Renal pelvis (tissue), 4 donors: Measurements from ENCODE around the gene NDUFAF2. TPM values are rescaled to one million over a fixed set of nuclear protein-coding genes. Genes with fewer than 3 reads are reported as not detected.
"Not testable (repeated sequence)": the region's sequence is repeated elsewhere in the genome, so short reads cannot be mapped to it uniquely, and the experiment has no call there.

Experiments
- DNase-seq: peaks from one replicate; pipeline ENCODE4 v3.0.0-alpha.2; 2013
- polyA plus RNA-seq, 3 donors: library from polyadenylated mRNA; unstranded; fragments of 120-200 nt; gene quantifications; one replicate each; pipeline ENCODE4 v1.2.1, GENCODE V29; 2013; ENCODE audit not compliant: insufficient read length in 3 of 3

Gene NDUFAF2
- polyA plus RNA-seq, 3 donors = 27.8 to 32.6 (median 27.9) TPM

DNA sequence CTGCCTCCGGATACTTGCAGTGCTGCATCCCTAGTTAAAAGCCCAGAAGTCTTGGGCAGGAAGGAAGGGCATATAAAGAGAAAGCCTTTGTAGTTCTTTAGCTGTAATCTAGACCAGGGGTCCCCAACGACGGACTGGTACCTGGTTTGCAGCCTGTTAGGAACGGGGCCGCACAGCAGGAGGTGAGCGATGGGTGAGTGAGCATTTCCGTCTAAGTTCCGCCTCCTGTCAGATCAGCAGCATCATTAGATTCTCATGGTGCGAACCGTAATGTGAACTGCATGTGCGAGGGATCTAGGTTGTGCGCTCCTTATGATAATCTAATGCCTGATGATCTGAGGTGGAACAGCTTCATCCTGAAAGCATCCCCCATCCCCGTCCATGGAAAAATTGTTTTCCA is 218.9 kb downstream of the NDUFAF2 start:
- no peak for DNase-seq

DNA sequence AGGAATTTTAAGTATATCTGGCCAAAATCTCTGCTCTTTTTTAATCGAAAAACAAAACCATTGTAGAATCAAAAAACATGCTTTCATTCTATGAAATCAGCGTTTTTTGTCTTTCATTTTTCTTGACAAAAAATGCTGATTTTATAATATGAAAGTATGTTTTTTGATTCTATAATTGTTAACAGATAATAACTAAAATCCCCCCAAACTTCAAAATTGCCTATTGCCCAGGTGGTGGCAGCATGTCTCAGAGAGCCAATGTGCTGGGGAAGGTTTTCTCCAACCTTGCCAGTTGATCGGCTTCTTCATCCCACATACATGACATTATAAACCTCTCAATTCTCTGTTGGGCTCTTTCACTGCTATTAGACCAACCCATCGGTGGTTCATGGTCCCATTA is 222.4 kb downstream of the NDUFAF2 start:
- DNase-seq = no peak

DNA sequence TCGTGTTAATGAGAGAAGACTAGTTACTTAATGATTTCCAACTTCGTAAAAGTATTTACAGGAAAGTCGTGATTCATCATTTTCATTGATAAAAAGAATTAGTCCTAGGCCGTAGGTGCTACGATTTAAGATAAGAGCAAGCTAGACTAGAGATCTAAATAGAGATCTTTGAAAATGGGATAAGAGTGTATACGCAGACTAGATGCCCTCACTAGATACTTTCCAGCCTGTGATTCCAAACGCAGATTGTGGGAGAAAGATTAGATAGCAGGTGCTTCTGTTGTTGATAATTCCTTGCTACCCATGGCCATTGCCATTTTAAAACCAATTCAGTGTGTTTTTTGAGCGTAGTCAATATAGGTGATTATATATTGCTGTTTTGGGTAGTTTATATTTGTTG is 223.9 kb downstream of the NDUFAF2 start:
- no peak for DNase-seq

DNA sequence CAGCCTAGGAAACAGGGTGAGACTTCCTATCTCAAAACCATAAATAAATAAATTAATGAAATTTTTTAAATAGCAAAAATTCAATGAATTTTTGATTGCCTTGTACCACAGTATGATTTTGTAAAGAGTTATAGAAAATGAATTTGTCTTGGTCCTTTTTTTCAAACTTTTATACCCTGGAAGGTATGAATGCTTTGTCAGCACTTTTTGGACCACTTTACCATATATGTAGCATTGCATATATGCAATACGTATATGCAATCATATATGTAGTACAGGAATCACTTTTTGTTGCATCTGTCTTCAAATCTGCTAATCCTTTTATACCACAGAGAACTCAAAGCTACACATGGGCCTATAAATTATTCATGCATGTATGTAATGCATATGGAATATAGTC is 226.5 kb downstream of the NDUFAF2 start:
- DNase-seq = no peak

DNA sequence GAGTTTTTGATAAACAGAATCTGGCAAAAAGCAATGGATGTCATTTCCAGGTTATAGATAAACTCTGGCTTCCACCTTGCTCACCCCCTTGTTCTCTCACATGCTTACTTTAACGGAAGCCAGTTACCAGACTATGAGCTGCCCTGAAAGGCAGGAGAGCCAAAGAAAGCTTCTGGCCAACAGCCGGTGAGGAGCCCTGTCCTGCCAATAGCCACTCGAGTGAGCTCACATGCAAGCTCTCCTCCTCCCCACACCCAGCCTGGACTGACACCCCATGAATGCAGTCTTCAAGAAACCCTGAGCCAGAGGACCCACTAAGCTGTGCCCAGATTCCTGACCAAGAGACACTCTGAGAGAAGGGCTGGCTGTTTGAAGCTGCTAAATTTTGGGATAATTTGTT is 231.6 kb downstream of the NDUFAF2 start:
- no peak for DNase-seq

DNA sequence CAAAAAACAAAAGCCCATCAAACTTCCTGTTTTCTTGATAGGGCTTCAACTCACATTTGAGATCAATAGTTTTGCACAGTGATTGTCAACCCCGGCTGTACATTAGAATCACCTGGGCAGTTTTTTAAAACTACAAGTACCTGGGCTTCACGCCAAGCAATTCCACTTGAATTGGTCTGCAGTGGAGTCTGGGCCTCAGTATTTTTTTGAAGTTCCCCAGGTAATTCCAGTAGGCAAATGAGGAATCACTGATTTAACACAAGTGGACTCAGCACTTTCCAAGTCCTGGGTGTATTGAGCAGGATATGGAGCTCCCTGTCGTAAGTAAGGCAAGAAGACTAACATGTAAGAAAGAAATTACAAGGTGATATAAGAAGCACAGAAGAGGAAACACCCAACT is 232.1 kb downstream of the NDUFAF2 start:
- no peak for DNase-seq

DNA sequence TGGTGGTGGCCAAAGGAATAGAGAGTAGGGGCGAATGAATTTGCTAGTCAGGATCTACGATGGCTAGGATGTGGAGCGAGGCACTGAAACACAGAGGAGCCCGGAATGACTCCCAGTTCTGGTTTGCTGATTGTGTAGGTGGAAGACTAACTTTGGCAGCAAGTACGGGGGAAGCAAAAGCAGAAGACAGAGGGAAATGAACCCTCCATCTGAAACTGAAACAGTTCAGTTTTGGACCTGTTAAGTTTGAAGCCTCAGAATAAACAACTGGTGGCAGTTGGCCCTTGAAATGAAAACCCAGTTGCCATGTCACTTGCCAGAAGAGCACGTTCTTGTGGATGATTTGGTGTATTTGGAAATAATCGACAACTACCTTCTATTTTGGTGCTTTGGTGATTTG is 232.7 kb downstream of the NDUFAF2 start:
- no peak for DNase-seq

DNA sequence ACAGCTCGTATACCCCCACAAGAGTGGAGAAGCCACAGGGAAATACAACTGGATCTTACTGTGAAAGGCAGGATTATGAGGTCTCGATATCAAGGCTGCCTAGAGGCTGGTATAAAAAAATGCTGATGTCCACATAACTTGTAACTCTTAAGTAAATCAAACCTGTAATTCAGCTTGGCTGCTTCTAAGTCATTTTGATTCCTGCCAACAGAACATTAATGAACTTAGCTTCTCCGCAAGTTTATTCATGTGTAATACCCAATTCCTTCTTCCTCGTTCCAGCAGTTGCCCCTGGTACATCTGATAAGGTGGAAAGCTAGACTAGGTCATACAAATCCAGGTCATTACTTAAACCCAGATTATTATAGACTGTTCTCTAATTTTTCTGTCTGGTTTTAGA is 233.7 kb downstream of the NDUFAF2 start:
- DNase-seq = peak; percentile 11

DNA sequence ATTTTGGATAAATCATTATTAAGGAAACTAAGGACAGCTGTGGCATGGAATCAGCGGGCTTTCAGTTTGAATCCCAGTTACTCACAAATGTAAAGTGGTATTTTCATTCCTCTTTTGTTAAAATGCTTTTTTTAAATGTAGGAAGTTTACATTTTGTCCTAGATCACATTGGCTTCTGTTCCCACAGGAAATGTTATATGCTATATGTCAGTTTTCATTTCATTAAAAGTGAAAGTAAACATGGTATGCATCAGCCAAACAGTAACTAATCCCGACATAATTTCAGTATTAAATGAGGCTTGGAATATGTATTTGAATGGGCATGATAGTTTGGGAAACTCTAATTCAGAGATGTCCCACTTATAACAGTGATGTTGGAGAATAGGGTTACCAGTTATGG is 235.9 kb downstream of the NDUFAF2 start:
- no peak for DNase-seq

DNA sequence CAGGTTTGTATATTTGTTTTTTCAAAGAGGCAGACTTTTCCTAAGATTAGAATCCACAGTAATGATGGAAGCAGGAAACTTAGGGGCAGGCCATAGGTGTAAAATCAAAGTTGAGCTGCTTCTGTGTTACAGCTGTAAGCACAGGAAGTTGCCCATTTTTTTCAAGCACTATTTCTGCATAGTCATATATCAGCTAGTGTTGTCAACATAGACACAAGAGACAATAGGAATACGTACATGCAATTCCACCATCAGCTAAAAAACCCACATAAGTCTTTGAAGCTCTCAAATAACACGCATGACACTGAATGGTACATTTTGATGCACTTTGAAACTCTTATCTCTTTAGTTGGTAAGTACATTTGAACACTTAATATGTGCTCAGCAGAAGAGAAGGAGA is 237.4 kb downstream of the NDUFAF2 start:
- no peak for DNase-seq

DNA sequence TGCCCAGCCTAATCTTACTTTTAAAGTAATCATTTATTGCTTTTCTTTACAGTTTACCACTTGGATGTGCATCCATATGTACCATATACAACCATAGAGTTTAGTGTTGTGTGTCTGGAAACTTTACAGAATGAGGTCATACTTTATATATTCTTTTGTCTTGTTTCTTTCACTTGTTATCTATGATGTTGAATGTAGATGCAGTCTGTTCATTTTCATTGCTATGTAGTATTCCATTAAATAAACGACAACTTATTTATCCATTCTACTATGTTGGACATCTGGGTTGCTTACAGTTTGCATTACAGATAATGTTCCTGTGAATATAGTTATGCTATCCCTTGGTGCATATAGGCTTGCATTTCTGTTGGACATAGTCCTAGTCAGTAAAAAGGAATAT is 238.5 kb downstream of the NDUFAF2 start:
- DNase-seq = no peak

DNA sequence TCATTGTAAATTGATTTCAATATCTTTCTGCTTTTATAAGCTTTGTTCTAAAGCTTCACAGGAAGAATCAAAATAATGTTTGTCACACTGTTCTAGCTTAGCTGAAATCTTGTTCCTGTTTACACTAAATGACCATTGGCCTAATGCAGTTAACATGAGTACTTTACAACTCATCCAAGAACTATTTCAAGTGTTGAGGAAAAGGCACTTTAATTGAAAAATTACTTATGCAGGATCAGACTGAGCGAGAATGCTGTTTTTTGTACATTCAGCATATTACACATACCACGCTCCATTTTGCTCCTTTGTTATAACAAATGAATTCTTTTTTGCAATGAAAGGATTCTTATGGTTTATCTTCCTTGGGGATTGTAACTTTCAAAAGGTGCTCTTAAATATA is 239.7 kb downstream of the NDUFAF2 start:
- DNase-seq = no peak

DNA sequence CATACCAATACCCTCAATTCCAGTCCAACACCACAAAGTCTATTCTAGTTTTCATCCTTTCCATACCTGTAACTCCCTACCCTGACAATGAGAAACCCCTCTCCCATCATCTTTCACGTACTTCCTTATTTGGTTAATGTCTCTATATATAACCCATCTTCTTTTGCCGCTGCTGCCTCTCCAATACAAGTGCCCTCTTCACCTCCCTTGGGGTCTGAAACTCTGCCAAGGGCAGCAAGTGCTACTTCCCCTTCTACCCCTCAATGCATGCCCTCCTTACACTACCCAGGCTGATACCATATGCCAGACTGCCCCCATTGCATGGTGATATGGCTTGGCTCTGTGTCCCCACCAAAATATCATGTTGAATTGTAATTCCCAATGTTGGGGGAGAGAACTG is 241.6 kb downstream of the NDUFAF2 start:
- DNase-seq = no peak

DNA sequence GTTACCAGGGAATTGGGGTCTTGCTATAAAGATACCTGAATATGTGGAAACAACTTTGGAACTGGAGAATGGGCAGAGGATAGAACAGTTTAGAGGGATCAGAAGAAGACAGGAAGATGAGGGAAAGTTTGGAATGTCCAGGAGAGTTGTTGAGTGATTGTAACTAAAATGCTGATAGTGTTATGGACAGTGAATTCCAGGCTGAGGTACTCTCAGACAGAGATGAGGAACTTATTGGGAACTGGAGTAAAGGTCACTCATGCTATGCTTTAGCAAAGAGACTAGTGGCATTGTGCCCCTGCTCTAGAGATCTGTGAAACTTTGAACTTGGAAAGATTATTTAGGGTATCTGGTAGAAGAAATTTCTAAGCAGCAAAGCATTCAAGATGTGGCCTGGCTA is 242.3 kb downstream of the NDUFAF2 start:
- DNase-seq = not testable (repeated sequence)

DNA sequence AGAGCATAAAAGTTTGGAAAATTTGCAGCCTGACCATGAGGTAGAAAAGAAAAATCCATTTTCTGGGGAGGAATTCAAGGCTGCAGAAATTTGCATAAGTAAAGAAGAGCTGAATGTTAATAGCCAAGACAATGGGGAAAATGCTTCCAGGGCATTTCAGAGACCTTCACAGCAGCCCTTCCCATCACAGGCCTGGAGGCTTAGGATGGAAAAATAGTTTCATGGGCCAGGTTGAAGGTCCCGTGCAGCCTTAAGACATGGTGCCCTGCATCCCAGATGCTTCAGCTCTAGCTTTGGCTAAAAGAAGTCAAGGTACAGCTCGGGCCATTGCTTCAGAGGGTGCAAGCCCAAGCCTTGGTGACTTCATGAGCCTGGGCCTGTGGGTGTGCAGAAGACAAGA is 242.8 kb downstream of the NDUFAF2 start:
- DNase-seq = not testable (repeated sequence)

DNA sequence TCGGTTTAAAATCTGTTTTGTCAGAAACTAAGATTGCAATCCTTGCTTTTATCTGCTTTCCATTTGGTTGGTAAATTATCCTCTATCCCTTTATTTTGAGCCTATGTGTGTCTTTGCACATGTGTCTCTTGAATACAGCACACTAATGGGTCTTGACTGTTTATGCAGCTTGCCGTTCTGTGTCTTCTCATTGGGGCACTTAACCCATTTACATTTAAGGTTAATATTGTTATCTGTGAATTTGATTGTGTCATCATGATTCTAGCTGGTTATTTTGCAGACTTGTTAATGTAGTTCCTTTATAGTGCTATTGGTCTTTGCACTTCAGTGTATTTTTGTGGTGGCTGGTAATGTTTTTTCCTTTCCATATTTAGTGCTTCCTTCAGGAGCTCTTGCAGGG is 253.6 kb downstream of the NDUFAF2 start:
- no peak for DNase-seq

DNA sequence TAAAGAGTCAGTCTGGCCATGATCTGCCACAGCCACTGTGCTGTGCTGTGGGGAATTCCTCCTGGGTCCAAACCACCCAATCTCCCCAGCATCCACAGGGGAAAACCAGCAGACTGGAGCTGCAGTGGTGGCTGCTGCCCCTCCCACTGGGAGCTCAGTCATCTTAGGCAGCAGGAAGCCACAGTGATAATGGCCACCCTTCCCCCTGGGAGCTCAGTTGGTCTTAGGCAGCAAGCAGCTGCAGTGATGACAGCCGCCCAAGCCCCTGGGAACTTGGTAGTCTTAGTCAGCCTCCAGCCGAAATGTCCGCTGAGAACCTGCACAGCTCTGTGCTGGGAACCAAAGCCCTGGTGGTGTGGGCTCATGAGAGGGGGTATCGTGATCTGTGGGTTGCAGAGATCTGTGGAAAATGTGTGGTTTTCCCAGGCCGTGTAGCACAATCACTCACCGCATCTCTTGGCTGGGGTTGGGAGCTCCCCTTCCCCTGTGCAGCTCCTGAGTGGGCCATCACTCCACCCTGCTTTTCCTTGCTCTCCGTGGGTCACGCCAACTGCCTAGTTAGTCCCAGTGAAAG is 255.7 kb downstream of the NDUFAF2 start:
- DNase-seq = no peak

DNA sequence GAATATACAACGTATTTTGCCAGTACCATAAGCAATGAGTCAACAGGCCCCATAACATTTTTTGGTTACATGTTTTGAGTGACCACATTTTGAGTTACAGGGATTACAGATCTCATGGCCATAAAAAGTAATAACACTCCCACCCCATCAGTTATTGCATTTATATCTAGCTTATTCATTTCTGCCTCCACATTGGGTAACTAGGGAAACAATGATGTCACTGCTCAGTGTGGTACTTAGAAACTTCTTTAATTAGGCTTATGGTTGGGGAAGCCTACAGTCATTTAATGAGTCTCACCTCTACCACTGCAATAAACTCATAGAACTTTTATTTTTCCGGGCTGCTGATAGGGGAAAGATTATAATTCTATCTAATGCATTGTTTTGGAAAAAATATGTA is 257.2 kb downstream of the NDUFAF2 start:
- no peak for DNase-seq

Other genes with a start within 250 kb of the NDUFAF2 start
- 10 to 100 TPM; 25.2 to 29.5 (median 29.5) TPM for gene DEPDC1B, start 245.0 kb upstream of the NDUFAF2 start, polyA plus RNA-seq
- gene ELOVL7, start 100.9 kb upstream of the NDUFAF2 start, polyA plus RNA-seq = 10 to 100 TPM in 2 of 3 donors, 1 to 10 TPM in 1; 9.4 to 21.9 (median 16.1) TPM
- gene ERCC8, start 135 bp upstream of the NDUFAF2 start, polyA plus RNA-seq = 10 to 100 TPM; 21.5 to 24.5 (median 23.0) TPM
- 10 to 100 TPM; 87.0 to 89.0 (median 87.7) TPM for gene SMIM15, start 217.3 kb downstream of the NDUFAF2 start, polyA plus RNA-seq